ENCODE measurements around the gene SEMA6B. TPM values are rescaled to one million over a fixed set of nuclear protein-coding genes. Genes with fewer than 3 reads are reported as not detected.

SEMA6B gene
- total and polyA plus RNA-seq, 2 experiments from 2014 or later = 0.50 to 3.2 TPM

- Histone ChIP-seq H3K4me2 (peak within 1 kb of the TSS; percentile 76), H2AFZ (no peak within 1 kb of the TSS), H3K4me3 (no peak within 1 kb of the TSS), H3K27ac (no peak within 1 kb of the TSS), H3K9me2 (replicated peaks; ENCODE audit: insufficient read depth) (no peaks in the 10 kb centered on the region), H4K20me1 (ENCODE audit: insufficient read depth, poor library complexity, severe bottlenecking) (no peaks in the 10 kb centered on the region), H3K79me2 (no peaks in the 10 kb centered on the region), H3K36me3 (replicated peaks; ENCODE audit: insufficient read depth, low read depth) (no peaks in the 10 kb centered on the region), H3K9me3 (ENCODE audit: low read depth) (no peaks in the 10 kb centered on the region), H3K27me3 (no peaks in the 10 kb centered on the region), H3K4me1 (ENCODE audit: insufficient read depth) (no peaks in the 10 kb centered on the region)
- 19% methylated on average over 29 of the region's 49 CpGs for WGBS (ENCODE audit: low lambda C conversion rate, missing lambda C conversion rate)
- TF ChIP-seq, protein P1, sequence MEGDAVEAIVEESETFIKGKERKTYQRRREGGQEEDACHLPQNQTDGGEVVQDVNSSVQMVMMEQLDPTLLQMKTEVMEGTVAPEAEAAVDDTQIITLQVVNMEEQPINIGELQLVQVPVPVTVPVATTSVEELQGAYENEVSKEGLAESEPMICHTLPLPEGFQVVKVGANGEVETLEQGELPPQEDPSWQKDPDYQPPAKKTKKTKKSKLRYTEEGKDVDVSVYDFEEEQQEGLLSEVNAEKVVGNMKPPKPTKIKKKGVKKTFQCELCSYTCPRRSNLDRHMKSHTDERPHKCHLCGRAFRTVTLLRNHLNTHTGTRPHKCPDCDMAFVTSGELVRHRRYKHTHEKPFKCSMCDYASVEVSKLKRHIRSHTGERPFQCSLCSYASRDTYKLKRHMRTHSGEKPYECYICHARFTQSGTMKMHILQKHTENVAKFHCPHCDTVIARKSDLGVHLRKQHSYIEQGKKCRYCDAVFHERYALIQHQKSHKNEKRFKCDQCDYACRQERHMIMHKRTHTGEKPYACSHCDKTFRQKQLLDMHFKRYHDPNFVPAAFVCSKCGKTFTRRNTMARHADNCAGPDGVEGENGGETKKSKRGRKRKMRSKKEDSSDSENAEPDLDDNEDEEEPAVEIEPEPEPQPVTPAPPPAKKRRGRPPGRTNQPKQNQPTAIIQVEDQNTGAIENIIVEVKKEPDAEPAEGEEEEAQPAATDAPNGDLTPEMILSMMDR (IDR thresholded peaks at IDR 0.05; ENCODE audit: poor library complexity) = no peak
- TF ChIP-seq EZH2phosphoT487 (IDR thresholded peaks at IDR 0.05; ENCODE audit: low read depth, severe bottlenecking, unreplicated experiment) = no peak
- no peak for TF ChIP-seq EZH2 (IDR thresholded peaks at IDR 0.05; ENCODE audit: borderline replicate concordance)
- peak; percentile 85 for DNase-seq (ENCODE audit: low spot score)
Measured at GRCh38 chr19:4534836-4535658, 24.4 kb downstream of the SEMA6B start, which contains the start of gene PLIN5. PLIN5 (minus strand) TSS chr19:4535224; CDS start chr19:4534074, 1,150 bp downstream.

GRCh38 chr19:4533835-4534424 lies 25.6 kb downstream of the SEMA6B start:
- Histone ChIP-seq H3K79me2 (no peaks in the 10 kb centered on the region), H3K27me3 (no peaks in the 10 kb centered on the region), H3K9me2 (replicated peaks; ENCODE audit: insufficient read depth) (no peaks in the 10 kb centered on the region), H2AFZ (no peak overlapping the region), H3K9me3 (ENCODE audit: low read depth) (no peaks in the 10 kb centered on the region), H3K27ac (no peak overlapping the region), H3K36me3 (replicated peaks; ENCODE audit: insufficient read depth, low read depth) (no peaks in the 10 kb centered on the region), H3K4me1 (ENCODE audit: insufficient read depth) (no peaks in the 10 kb centered on the region), H3K4me3 (no peak overlapping the region), H3K4me2 (no peak overlapping the region), H4K20me1 (ENCODE audit: insufficient read depth, poor library complexity, severe bottlenecking) (no peaks in the 10 kb centered on the region)
- WGBS (ENCODE audit: low lambda C conversion rate, missing lambda C conversion rate) = 86% methylated on average over 9 of the region's 9 CpGs
- TF ChIP-seq EZH2phosphoT487 (IDR thresholded peaks at IDR 0.05; ENCODE audit: low read depth, severe bottlenecking, unreplicated experiment) = no peak
- TF ChIP-seq EZH2 (IDR thresholded peaks at IDR 0.05; ENCODE audit: borderline replicate concordance) = no peak
- TF ChIP-seq, protein P1 (IDR thresholded peaks at IDR 0.05; ENCODE audit: poor library complexity) = no peak
- DNase-seq (ENCODE audit: low spot score) = no peak

GRCh38 chr19:4533334-4533733 lies 26.1 kb downstream of the SEMA6B start:
- TF ChIP-seq, protein P1 (IDR thresholded peaks at IDR 0.05; ENCODE audit: poor library complexity) = no peak
- Histone ChIP-seq H3K27ac (no peak overlapping the region), H3K27me3 (no peaks in the 10 kb centered on the region), H3K36me3 (replicated peaks; ENCODE audit: insufficient read depth, low read depth) (no peaks in the 10 kb centered on the region), H3K4me2 (no peak overlapping the region), H4K20me1 (ENCODE audit: insufficient read depth, poor library complexity, severe bottlenecking) (no peaks in the 10 kb centered on the region), H3K79me2 (no peaks in the 10 kb centered on the region), H3K4me3 (no peak overlapping the region), H3K4me1 (ENCODE audit: insufficient read depth) (no peaks in the 10 kb centered on the region), H3K9me2 (replicated peaks; ENCODE audit: insufficient read depth) (no peaks in the 10 kb centered on the region), H2AFZ (no peak overlapping the region), H3K9me3 (ENCODE audit: low read depth) (no peaks in the 10 kb centered on the region)
- no peak for DNase-seq (ENCODE audit: low spot score)
- WGBS (ENCODE audit: low lambda C conversion rate, missing lambda C conversion rate) = 89% methylated on average over 9 of the region's 9 CpGs

Measured in hepatocyte (in vitro differentiated cells).